Esophagus squamous epithelium (tissue), 4 donors: ENCODE results near the gene ANKRD31.

ENCODE experiments used
- CTCF ChIP-seq, 6 experiments: fragments of 450-650 bp in 4 of 6; fragments of 200-600 bp in 2 of 6; sonication (generic) in 2 of 6; IDR thresholded peaks; one replicate each; pipeline ENCODE4 v1.5.1; 2016 to 2019; ENCODE audit warnings: antibody characterized with exemption in 6 of 6, mild to moderate bottlenecking in 4 of 6, moderate library complexity in 4 of 6
- POLR2A ChIP-seq, 4 donors: fragments of 450-650 bp; IDR thresholded peaks; one replicate each; pipeline ENCODE4 v1.6.1; 2017; ENCODE audit warnings: antibody characterized with exemption in 4 of 4, mild to moderate bottlenecking in 4 of 4, moderate library complexity in 3 of 4

- no peak for TF ChIP-seq CTCF (IDR thresholded peaks at IDR 0.05)
- no peak for TF ChIP-seq POLR2A (IDR thresholded peaks at IDR 0.05)
These were observed 155.2 kb downstream of the ANKRD31 start for GRCh38 chr5:75081510-75081909.
